ENCODE data around the gene KLHL22. TPM values are rescaled to one million over a fixed set of nuclear protein-coding genes. Genes with fewer than 3 reads are reported as not detected.
A peak's percentile ranks its signal among the peaks of the same experiment; 100 is the strongest.

The KLHL22 gene
- total RNA-seq, 2 donors from 2014 or later: 24.0 to 41.1 TPM

DNA sequence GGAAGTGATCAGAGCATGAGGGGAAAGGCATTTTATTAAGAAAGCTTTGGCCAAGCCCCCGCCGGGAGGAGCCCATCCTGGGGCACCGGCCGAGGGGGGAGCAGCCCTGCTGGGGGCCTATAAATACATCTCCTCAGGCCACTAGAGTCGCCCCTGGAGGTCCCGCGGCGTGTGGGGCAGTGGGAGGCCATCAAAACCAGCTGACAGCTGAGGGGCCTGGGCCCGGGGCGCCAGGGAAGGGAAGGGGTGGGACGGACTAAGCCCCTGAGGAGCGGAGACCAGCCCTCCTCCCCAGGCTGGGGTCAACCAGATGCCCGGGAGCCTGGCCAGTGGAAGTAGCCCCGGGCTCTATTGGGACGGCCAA is 71.0 kb downstream of the KLHL22 start:
- H3K4me3 ChIP-seq: no peak overlapping the region
- H3K4me1 ChIP-seq (ENCODE audit: control insufficient read depth in 1 of 2, low read depth in 2 of 2): peaks cover 10 to 33% of the 10 kb centered on the region in 2 donors
- TF ChIP-seq, protein P1, sequence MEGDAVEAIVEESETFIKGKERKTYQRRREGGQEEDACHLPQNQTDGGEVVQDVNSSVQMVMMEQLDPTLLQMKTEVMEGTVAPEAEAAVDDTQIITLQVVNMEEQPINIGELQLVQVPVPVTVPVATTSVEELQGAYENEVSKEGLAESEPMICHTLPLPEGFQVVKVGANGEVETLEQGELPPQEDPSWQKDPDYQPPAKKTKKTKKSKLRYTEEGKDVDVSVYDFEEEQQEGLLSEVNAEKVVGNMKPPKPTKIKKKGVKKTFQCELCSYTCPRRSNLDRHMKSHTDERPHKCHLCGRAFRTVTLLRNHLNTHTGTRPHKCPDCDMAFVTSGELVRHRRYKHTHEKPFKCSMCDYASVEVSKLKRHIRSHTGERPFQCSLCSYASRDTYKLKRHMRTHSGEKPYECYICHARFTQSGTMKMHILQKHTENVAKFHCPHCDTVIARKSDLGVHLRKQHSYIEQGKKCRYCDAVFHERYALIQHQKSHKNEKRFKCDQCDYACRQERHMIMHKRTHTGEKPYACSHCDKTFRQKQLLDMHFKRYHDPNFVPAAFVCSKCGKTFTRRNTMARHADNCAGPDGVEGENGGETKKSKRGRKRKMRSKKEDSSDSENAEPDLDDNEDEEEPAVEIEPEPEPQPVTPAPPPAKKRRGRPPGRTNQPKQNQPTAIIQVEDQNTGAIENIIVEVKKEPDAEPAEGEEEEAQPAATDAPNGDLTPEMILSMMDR (IDR thresholded peaks at IDR 0.05): no peak
- H3K27me3 ChIP-seq (replicated peaks; ENCODE audit: insufficient read depth): no peaks in the 10 kb centered on the region
- H3K9me3 ChIP-seq: no peaks in the 10 kb centered on the region
- H3K27ac ChIP-seq: peak overlapping the region in 1 of 2 donors; percentile 14
- DNase-seq (ENCODE audit: low spot score) (no peak), ATAC-seq (ENCODE audit: insufficient number of reproducible peaks, low FRiP score, low read depth) (no peak)
- H3K36me3 ChIP-seq: peaks cover 32% of the 10 kb centered on the region

DNA sequence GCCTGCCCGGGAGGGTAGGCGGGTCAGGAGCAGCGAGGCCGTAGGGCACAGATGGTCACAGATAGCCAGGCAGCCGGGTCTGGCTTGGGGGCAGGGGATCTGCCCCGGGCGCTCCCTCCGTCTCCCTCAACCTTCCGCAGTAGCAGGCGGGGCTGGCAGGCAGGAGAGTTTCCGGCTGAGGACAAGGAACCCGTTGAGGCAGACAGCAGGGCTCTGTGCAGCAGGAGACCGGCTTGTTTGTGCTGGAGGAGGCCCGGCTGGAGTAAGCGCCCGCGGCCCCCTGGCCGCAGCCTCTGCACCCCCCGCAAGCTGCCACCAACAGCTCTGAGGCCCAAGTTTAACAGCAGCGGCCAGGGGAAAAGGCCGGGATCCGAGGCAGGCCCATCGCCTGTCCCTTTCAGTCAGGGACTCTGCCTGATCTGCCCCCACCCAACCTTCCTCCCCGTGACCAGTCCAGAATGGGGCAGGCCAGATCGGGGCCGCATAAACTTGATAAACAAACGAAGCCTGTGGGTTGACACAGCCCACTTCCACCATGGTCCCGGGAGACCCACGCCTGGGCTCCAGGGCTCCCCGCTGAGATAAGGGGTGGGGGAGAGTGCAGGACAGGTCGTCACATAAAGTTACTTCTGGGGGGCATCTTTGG is 71.6 kb downstream of the KLHL22 start:
- peak overlapping the region; percentile 14 to 23 for H3K27ac ChIP-seq
- no peaks in the 10 kb centered on the region for H3K9me3 ChIP-seq
- peaks cover 10 to 33% of the 10 kb centered on the region in 2 donors for H3K4me1 ChIP-seq (ENCODE audit: control insufficient read depth in 1 of 2, low read depth in 2 of 2)
- no peak overlapping the region for H3K4me3 ChIP-seq
- H3K36me3 ChIP-seq: peaks cover 28% of the 10 kb centered on the region
- H3K27me3 ChIP-seq (replicated peaks; ENCODE audit: insufficient read depth): no peaks in the 10 kb centered on the region
- no peak for DNase-seq (ENCODE audit: low spot score)
- TF ChIP-seq, protein P1 (IDR thresholded peaks at IDR 0.05): no peak
- ATAC-seq (ENCODE audit: insufficient number of reproducible peaks, low FRiP score, low read depth): no peak

- Histone ChIP-seq H3K27me3 (replicated peaks; ENCODE audit: insufficient read depth) (no peaks in the 10 kb centered on the region), H3K4me3 (no peak overlapping the region), H3K9me3 (no peaks in the 10 kb centered on the region), H3K36me3 (peaks cover 20% of the 10 kb centered on the region), H3K4me1 (ENCODE audit: control insufficient read depth in 1 of 2, low read depth in 2 of 2) (peaks cover 10 to 39% of the 10 kb centered on the region in 2 donors), H3K27ac (peak overlapping the region; percentile 14 to 23)
- ATAC-seq (ENCODE audit: insufficient number of reproducible peaks, low FRiP score, low read depth) (peak; percentile 15), DNase-seq (ENCODE audit: low spot score) (no peak)
- TF ChIP-seq, protein P1 (IDR thresholded peaks at IDR 0.05): no peak
These were observed 72.3 kb downstream of the KLHL22 start for GRCh38 chr22:20423008-20423905.

DNA sequence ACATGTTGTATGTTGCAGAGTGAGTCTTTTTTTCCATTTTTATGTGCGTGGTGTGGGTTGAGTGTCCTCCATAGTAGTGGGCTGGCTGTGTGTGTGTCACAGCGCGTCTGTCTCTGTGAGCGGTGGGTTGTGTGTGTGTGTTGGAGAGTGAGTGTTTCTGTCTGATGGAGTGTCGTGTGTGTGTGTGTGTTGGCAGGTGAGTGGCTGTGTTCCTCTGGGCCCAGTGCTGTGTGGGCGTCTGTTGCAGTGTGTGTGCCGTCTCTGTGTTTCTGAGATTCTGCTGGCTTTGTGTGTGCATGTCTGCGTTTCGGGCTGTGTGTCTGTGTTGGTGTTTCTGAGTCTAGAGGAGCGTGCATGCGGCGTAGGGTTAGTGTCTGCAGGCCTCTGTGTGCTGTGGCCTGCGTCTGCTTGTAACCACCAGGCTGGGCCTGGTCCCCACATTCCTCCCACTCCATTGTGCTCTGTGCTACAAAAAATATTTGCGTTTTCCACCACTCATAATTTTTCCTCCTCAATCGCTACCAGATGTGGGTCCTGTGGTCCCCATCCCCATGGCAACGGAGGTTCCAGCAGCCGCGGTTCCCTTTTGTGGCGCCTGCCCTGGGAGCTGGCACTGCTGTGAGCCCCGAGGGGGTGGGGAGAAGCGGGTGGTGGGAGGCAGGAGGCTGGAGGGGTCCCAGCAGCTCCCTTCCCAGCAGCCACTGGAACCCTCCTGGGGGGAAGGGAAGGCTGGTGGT is 73.2 kb downstream of the KLHL22 start:
- no peak overlapping the region for H3K4me3 ChIP-seq
- no peaks in the 10 kb centered on the region for H3K27me3 ChIP-seq (replicated peaks; ENCODE audit: insufficient read depth)
- DNase-seq (ENCODE audit: low spot score) (no peak), ATAC-seq (ENCODE audit: insufficient number of reproducible peaks, low FRiP score, low read depth) (no peak)
- TF ChIP-seq, protein P1 (IDR thresholded peaks at IDR 0.05): no peak
- H3K36me3 ChIP-seq: peaks cover 13% of the 10 kb centered on the region
- H3K4me1 ChIP-seq (ENCODE audit: control insufficient read depth in 1 of 2, low read depth in 2 of 2): peaks cover 10 to 39% of the 10 kb centered on the region in 2 donors
- no peaks in the 10 kb centered on the region for H3K9me3 ChIP-seq
- peak overlapping the region in 1 of 2 donors; percentile 12 for H3K27ac ChIP-seq

GRCh38 chr22:20421507-20421874 is 74.1 kb downstream of the KLHL22 start:
- no peaks in the 10 kb centered on the region for H3K27me3 ChIP-seq (replicated peaks; ENCODE audit: insufficient read depth)
- no peaks in the 10 kb centered on the region for H3K9me3 ChIP-seq
- ATAC-seq (ENCODE audit: insufficient number of reproducible peaks, low FRiP score, low read depth) (no peak), DNase-seq (ENCODE audit: low spot score) (no peak)
- peaks cover 4% of the 10 kb centered on the region for H3K36me3 ChIP-seq
- H3K4me3 ChIP-seq: no peak overlapping the region
- peaks cover 10 to 39% of the 10 kb centered on the region in 2 donors for H3K4me1 ChIP-seq (ENCODE audit: control insufficient read depth in 1 of 2, low read depth in 2 of 2)
- TF ChIP-seq, protein P1 (IDR thresholded peaks at IDR 0.05): no peak
- no peak overlapping the region for H3K27ac ChIP-seq

Data from thoracic aorta (tissue), 2 donors.